Fibroblast of gingiva (primary cell): ENCODE measurements around the gene ZNF484.
"Not testable (repeated sequence)": the region's sequence is repeated elsewhere in the genome, so short reads cannot be mapped to it uniquely, and the experiment has no call there.

Source experiments
- DNase-seq: peaks from one replicate; pipeline ENCODE4 v3.0.0-alpha.2; 2011; ENCODE audit warnings: low read depth

Gene ZNF484

DNA sequence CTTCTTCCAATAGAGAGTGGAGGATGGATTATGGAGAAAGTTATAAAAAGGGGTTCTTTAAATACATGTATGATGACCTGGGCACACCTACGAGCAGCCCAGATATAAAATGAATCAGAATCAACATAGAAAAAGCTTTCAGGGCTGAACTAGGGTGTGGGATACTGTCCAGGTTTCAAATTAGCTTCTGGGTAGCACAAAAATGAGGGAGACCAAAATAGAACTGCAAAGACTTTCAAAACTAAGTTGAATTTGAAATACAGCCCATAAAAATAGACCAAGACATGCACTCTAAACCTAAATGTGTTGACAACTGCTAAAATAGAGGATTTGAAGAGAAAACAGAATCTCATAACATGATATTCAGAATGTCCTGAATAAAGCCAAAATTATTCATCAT, 17.0 kb downstream of the ZNF484 start:
- DNase-seq, result no peak

DNA sequence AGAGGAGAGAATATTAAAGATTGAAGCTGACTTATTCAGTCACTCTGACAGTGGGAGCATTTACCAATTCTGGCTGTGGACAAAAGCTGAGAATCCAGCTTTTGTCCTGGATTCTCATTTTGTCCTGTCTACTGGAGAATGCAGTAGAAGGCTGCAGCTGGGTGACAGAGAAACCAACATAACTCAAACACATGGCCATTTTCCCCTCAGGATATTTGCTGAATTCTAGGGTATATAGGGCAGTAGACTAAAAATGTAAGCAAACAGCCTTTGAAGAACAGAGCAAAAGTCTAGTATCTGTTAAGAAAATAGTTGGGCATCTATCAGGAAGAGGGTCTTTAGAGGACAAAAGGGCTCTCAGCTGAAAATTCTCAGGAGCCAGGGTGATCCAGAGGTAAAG, 20.6 kb downstream of the ZNF484 start:
- no peak for DNase-seq

DNA sequence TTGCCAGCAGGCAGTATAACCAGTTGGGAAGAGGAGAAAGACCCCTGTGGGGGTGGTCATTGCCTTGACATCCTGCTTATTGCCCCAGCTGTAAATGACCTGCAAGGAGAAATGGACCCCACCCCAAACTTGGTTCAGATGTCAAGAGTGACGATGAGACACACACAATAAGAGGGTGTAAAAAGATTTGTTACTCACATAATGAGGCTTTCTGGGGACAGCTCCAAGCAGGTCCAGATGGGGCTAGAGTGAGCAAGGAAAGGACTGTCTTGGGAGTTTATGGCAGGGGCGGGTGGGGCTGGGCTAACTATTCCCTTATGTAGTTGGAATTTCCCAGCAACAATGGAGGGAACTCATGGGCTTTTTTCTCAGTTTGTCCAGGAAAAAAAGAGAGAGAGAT, 24.1 kb downstream of the ZNF484 start:
- no peak for DNase-seq

DNA sequence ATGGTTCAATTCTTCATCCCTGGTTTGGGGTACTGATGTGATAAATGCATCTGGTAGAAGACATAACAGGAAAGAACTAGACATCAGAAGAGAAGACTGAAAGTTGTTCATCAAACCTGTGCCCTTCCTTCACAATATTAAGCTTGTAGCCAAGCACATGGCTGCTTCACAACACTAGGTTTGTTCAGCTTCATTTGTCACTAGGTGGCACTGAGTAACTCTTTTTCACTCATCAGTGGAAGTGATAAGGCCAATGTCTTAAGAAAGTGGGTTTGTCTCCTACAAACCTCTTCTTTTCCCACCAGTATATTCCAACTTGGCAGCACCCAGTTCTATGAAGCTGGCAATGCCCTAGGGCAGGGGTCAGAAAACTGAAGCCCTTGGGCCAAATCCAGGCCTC, 26.9 kb downstream of the ZNF484 start:
- DNase-seq, result no peak

DNA sequence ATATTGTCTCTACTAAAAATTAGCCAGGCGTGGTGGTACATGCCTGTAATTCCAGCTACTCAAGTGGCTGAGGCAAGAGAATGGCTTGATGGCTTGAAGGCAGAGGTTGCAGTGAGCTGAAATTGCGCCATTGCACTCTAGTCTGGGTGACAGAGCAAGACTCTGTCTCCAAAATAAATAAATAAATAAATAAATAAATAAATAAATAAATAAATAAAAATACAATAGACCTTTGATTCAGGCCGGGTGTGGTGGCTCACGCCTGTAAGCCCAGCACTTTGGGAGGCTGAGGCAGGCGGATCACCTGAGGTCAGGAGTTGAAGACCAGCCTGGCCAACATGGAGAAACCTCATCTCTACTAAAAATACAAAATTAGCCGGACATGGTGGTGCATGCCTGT, 29.1 kb downstream of the ZNF484 start:
- not testable (repeated sequence) for DNase-seq

DNA sequence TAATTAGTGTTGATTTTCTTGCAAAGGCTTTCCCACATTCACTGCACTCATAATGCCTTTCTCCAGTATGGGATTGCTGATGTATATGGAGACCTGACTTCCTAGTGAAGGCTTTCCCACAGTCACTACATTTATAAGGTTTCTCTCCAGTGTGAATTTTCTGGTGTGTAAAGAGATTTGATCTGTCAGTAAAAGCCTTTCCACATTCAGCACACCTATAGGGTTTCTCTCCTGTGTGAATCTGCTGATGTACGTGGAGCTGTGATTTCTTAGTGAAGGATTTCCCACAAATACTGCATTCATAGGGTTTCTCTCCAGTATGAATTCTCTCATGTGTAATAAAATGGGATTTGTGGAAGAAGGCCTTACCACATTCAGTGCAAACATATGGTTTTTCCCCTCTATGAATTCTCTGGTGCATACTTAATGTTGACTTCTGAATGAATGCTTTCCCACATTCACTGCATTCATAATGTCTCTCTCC, 31.1 kb downstream of the ZNF484 start:
- DNase-seq, result no peak

DNA sequence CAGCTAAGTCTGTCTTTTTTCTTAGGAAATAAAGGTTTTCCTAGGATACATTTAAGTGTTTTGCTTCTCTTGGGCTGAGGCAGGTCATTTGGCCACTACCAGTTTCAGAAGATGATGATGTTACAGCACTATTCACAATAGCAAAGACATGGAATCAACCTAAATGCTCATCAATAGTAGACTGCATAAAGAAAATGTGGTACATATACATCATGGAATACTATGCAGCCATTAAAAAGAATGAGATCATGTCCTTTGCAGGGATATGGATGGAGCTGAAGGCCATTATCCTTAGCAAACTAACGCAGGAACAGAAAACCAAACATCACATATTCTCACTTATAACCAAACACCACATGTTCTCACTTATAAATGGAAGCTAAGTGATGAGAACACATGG, 39.4 kb downstream of the ZNF484 start:
- DNase-seq, result not testable (repeated sequence)

DNA sequence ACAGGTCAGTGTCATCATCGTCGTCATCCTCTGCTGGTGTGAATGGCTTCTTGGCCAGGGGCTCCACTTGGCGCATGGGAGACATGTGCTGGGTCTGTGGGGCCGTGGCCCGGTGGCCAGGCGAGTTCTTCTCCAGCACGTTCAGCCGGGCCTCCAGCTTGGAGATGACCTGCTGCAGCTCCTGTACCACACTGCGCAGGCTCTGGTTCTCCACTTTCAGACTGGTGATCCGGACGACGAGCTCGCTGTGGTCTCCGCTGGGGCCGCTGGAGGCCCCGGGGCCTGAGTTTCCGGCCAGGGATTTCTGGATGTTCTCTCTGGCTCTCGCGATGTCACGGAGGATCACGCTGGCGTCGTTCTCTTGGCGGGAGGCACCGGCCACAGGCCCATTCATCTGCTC, 40.6 kb downstream of the ZNF484 start:
- DNase-seq, result no peak

DNA sequence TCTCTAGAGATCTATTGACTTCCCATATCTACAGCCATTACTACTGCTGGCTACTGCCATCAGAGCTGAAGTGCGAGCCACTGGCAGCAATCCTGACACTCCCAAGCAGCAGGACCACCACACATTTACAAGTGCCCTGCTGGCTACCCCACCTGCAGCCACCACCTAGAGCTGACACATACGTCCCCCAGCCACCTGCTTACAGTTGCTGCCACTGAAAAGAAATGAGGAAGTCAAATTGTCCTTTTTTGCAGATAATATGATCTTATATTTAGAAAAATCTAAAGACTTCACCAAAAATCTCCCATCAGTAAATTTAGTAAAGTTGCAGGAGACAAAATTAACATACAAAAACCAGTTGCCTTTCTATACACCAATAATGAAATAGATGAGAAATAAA, 48.4 kb downstream of the ZNF484 start:
- no peak for DNase-seq

DNA sequence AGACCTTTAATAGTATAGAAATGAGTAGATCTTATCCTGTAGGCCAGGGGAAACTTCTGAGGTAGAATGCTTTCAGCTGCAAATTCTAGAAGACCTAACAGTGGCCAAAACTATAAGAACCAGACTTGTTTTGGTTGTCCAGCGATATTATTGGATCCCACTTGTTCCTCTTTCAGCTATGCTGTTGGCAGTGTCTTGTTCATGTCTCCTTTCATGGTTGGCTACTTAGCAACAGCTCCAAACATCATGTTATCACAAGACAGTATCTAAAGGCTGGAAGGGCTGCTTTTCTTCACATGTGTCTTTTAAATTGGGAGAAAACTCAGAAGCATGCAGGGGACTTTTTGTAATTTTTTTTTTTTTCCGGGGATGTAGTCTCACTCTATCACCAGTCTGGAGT, 52.8 kb downstream of the ZNF484 start:
- not testable (repeated sequence) for DNase-seq

DNA sequence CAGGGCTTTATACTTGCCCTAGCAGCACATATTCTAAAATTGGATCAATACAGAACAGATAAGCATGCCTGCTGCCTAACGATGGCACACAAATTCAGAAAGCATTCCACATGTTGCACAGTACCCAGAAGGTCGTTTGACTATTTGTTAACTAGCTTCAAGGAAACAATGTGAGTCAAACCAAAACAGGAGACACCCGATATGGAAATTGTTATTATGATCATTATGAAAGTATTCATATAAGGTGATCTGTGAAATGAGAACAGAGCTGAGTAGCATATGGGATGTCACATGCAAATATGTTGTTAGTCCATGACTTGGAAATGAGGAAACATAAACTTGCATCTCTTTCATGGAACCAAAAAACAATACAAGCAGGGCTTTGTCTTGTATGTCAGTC, 56.9 kb downstream of the ZNF484 start:
- no peak for DNase-seq

DNA sequence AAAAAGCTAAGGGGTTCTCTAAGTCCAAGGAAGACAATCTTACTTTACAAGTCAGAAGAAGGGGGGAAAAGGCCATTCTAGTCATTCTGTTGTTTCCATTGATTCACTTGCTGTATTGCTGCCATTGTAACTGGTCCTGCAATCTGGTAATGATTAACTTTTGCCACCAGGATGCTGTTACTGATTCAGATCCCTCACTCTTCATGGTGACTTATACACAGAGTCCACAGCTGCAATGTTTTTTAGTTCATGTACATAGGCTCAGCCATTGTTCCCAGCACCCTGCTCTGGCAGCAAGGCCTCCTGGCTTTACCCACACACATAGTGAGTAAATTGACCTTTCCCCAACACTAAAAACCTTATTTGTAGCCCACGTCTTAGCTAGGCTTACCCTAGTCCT, 57.9 kb downstream of the ZNF484 start:
- DNase-seq, result peak; percentile 35

DNA sequence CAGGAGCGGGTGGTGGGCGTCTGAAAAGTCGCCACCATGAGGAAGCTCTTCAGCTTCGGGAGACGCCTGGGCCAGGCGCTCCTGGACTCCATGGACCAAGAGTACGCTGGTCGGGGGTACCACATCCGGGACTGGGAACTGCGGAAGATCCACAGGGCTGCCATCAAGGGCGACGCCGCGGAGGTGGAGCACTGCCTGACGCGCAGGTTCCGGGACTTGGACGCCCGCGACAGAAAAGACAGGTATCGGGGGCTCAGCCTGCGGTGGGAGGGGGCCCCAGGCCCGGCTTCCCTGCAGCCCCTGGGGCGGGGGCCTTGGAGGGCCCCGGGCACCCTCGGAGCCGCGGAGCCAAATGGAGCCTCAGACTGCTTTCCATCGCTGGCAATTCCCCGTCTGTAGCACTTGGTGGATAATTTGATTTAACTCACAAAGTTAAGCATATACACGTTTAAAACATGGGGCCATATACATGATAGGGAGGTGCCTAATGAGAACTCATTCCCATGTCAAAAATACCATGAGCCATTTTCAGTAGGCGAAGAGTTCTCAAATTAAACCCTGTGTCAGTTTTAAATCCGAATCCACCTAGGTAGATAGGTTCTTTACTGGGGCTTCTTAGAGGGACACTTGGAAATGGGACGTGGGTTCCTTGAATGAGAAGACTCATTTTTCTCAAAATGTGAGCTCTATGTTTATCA, 68.1 kb downstream of the ZNF484 start:
- DNase-seq, result not testable (repeated sequence)

DNA sequence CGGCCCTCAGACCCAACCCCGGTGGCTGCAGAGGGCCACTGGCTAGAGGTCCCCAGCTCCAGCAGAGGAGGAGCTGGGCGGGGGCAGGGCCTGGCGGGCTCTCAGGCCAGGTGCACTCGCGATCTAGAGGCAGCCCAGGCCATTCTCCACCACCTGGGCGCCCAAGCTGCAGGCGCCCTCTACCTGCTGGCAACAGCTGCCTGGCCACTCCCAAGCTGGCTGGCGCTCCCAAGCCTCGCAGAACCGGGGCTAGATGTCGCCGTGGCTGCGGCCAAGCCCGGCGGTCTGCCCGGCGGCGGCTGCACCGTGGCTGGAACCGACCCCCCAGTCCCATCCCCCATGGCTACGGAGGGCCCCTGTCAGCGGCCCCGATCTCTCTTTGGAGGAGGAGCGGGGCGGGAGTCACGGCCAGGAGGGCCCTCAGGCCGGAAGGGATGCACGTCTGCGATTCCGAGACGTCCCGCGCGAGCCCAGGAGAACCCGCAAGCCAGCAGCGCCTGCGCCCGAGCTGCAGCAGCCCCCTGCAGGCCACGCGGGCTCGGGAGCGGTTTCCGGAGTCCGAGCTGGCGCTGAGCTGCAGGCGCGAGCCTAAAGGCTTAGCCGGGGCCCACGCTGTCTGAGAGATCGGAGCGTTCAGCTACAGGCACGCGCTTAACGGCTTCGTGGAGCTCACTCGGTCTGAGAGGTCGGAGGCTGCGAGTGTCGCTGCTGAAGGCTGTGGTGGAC, 68.9 kb downstream of the ZNF484 start:
- DNase-seq, result peak; percentile 68

DNA sequence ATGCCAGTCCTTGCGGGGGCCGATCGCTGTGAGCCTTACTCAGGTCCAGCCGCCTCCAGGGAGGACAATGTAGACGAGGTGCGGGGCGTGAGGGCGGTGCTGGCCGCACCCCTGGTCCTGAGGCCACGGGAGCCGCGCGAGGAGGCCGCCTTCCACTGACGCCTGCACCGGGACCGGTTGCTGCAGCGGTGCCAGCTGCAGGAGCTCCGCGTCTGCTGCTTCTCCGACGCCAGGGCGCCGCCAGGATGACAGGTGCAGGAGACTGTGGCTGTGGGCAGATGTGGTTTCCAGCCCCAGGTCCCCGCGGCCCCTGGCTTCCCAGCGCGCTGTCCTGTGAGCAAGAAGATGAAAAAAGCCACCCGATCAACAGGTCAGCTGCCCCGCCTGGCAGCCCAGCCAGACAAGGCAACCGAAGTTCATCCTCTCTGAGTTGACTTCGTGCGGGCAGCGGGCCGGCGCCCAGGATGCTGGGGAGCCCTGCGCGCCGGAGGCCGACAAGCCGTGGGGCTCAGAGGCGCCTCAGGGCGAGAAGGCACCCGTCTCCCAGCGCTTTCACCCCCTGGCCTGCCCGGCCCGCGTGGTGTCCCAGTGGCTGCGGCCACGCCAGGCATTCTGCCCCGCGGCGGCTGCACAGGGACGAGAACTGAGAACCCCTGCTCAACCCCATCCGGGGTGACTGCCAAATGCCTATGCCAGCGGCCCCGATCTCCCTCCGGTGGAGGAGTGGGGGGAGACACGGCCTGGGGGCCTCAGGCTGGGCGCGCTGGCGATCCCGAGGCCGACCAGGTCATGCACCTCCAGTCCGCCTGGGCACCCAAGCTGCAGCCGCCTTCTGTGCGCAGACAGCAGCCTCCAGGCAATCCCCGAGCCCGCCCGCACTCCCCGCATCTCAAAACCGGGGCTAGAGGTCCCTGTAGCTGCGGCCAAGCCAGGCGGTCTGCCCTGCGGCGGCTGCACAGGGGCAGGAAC, 69.8 kb downstream of the ZNF484 start:
- DNase-seq, result no peak

DNA sequence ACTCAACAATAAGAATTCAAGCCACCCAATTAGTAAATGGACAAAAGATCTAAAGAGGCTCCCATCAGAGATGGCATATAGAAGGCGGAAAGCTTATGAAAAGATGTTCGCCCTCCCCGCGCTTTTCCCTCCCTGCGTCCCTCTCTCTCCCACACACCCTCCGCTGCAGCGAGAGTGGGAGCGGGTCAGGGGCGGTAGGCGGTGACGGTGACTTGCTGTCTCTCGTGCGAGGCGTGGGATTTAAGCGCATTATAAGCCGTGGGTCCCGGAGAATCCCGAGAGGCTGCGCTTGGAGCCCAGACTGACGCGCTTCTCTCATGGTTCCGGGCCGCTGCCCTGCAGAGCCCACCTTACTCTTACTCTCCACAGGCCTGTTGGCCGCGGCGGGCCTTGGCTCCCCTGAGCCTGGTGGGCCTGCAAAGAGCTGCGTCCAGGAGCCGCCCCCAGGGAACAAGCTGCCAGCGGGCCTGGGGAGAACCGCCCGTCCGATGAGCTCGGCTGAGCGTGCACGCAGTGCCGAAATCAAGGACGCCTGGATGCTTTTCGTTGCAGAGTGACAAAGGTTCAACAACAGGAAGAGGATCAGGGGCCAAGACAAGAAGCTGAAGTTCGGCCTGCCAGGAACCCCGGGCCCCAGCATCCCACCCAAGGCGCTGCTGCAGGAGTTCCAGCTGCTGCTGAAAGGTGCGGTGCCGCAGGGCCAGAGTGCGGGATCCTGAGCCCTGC, 70.6 kb downstream of the ZNF484 start:
- no peak for DNase-seq

DNA sequence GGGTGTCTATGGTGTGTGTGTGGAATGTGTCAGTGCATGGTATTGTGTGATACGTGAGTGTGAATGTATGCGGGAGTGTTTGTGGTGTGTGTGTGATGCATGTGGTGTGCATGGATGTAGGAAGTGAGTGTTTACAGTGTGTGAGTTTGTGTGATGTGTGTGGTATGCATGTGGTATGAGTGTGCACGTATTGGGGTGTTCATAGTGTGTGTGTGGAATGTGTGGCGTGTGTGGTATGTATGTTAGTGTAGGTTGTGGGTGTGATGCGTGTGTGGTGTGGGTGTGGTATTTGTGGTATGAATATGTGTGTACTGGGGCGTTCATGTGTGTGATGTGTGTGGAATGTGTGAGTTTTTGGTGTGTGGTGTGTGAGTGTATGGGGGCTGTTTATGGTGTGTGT, 73.1 kb downstream of the ZNF484 start:
- no peak for DNase-seq

DNA sequence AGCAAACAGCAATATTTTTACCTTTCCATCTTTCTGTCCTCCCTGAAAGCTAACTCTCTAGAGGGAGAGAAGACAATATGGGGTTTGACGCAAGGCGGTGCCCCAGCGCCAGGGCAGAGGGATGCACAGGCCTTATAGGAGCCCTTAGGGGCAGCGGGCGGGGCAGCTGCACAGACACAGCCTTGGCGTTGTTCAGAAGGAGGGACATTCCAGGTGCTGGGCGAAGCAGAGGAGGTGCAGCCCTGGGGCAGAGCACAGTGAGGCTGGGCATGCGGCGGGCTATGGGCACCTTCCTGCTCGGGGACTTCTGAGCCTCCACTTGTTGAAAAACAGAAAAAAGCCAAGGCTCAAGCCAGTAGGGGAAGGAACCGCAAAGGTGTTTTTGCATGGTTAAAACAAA, 79.5 kb downstream of the ZNF484 start:
- DNase-seq, result no peak

DNA sequence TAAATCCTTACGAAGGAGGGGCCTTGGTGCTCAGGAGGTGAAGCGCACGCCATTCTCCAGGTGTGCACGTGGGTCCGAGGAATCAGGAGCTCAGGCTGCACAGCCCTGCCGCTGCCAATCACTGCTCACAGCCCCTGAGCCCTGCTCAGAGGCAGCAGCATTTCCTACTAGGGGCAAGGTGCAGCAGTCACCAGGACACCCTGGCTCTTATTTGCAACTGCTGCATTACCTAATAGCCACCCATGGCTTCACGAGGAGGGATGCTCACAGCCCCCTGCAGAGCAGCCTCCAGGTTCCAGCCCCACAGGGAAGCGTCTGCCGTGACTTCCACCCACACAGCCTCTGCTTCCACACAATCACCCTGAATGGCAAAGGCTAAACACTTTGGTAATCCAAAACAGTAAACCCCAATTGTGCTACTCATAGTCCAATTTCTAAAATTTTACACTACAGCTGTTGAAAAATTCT, 81.5 kb downstream of the ZNF484 start:
- not testable (repeated sequence) for DNase-seq

DNA sequence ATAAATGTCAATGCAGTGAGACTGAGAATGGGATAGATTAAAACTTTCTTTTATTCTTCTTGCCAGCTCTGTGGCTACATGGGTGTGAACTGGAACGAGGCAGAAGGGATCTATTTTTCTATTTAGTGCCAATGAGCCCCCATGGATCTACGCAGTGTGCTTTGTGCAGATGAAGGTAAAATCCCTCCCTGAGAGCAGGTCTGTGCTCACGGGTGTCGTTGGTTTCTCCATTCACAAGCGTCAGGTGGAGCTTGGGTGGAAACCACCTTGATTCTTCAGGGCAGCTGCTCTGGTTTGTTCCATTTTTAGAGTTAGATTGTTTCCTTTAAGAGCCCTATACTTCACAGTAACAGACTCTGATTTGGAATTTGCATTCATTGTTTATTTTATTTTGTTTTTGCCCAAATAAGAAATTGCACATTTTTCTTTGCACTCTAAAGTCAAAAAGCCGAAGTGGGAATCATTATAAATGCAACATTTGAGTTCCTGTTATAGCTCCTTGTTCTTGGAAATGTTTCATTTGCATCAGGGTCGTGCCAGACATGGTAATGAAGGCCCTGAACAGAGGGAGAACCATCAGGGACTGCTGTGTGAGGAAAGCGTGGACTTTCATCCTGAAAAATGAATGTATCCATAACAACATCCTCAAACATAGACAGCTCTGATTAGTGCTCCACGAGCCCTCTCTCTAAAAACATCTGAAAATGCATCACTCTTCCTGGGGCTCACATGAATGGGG, 82.1 kb downstream of the ZNF484 start:
- no peak for DNase-seq
